ENCODE measurements around the gene TNFRSF25. TPM values are rescaled to one million over a fixed set of nuclear protein-coding genes. Genes with fewer than 3 reads are reported as not detected.

TNFRSF25 gene
- total and polyA plus RNA-seq, 2 donors (not counting 1 experiment from before 2014, with no cell fraction given): 0.24 to 1.5 TPM

DNA sequence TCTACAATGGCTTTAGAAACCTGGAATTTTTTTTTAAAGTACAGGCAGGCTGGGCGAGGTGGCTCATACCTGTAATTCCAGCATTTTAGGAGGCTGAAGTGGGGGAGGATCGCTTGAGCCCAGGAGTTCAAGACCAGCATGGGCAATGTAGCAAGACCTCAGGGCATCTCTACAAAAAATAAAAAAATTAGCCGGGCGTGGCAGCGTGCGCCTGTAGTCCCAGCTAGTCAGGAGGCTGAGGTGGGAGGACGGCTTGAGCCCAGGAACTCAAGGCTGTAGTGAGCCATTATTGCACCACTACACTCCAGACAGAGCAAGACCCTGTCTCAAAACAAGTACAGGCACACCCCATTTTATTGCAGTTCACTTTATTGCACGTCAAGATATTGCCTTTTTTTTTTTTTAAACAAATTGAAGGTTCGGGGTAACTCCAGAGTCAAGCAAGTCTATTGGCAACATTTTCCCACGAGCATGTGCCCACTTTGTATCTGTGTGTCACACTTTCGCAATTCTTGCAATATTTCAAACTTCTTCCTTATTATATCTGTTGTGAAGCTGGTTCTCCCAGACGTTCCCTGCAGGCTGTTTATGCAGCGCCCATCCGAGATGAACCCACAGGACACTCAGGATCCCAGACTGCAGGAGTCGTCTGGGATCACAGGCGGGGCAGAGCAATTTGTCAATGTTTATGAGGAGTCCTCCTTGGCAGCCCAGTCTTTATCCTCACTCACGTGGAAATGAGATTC, 50.9 kb downstream of the TNFRSF25 start:
- peak overlapping the region; percentile 32 for H2AFZ ChIP-seq (ENCODE audit: low read length)
- H3K27me3 ChIP-seq (ENCODE audit: control insufficient read depth, insufficient read depth, low read length): peaks cover 36% of the 10 kb centered on the region
- no peaks in the 10 kb centered on the region for H3K36me3 ChIP-seq (ENCODE audit: control insufficient read depth, insufficient read depth, low read length)
- no peak overlapping the region for H3K4me3 ChIP-seq (replicated peaks in 1 of 4; ENCODE audit: control extremely low read depth in 1 of 4, insufficient read depth in 1 of 4, low read depth in 3 of 4, low read length in 4 of 4)
- H3K79me2 ChIP-seq (ENCODE audit: control insufficient read depth, insufficient read depth, low read length): no peaks in the 10 kb centered on the region
- H3K27ac ChIP-seq (ENCODE audit: insufficient read depth, low read length): no peak overlapping the region
- H3K9ac ChIP-seq (ENCODE audit: insufficient read depth, low read length): no peak overlapping the region
- no peaks in the 10 kb centered on the region for H3K9me3 ChIP-seq (ENCODE audit: control insufficient read depth, insufficient read depth, low read depth, low read length)
- no peaks in the 10 kb centered on the region for H3K4me1 ChIP-seq (ENCODE audit: control insufficient read depth, extremely low read depth, insufficient read depth, low read length)
- TF ChIP-seq EZH2 (IDR thresholded peaks at IDR 0.05; ENCODE audit: low read length, missing control alignments): no peak
- TF ChIP-seq, protein P1, sequence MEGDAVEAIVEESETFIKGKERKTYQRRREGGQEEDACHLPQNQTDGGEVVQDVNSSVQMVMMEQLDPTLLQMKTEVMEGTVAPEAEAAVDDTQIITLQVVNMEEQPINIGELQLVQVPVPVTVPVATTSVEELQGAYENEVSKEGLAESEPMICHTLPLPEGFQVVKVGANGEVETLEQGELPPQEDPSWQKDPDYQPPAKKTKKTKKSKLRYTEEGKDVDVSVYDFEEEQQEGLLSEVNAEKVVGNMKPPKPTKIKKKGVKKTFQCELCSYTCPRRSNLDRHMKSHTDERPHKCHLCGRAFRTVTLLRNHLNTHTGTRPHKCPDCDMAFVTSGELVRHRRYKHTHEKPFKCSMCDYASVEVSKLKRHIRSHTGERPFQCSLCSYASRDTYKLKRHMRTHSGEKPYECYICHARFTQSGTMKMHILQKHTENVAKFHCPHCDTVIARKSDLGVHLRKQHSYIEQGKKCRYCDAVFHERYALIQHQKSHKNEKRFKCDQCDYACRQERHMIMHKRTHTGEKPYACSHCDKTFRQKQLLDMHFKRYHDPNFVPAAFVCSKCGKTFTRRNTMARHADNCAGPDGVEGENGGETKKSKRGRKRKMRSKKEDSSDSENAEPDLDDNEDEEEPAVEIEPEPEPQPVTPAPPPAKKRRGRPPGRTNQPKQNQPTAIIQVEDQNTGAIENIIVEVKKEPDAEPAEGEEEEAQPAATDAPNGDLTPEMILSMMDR (conservative IDR thresholded peaks at IDR 0.05 in 1 of 2, IDR thresholded peaks at IDR 0.05 in 1 of 2; ENCODE audit: low read depth in 1 of 2, low read length in 2 of 2): no peak
- no peak for DNase-seq (ENCODE audit: low read depth in 2 of 2)
- no peak overlapping the region for H3K4me2 ChIP-seq (ENCODE audit: extremely low read depth, insufficient read depth, low read length)
- H4K20me1 ChIP-seq (ENCODE audit: control insufficient read depth, extremely low read depth, insufficient read depth, low read length): no peaks in the 10 kb centered on the region

DNA sequence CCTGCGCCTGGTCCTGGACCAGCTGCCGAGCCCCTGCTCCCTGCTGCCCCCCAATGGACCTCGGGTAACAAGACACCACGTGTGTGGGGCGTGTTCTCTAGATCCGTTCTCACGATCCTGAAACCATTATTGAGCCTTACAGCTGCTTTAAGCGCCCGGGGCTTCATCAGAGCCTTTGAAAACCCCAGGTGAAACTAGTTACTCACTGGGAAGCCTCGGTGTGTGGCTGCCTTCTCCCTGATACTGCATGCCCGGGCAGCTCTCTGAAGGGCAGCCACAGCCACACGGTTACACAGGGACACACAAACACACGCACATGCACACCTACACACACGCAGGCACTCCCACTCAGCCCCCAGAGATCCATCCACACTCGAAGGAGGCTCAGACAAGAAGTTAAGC, 51.5 kb downstream of the TNFRSF25 start:
- H4K20me1 ChIP-seq (ENCODE audit: control insufficient read depth, extremely low read depth, insufficient read depth, low read length): no peaks in the 10 kb centered on the region
- peak overlapping the region in 1 of 4 experiments; percentile 2 for H3K4me3 ChIP-seq (replicated peaks in 1 of 4; ENCODE audit: control extremely low read depth in 1 of 4, insufficient read depth in 1 of 4, low read depth in 3 of 4, low read length in 4 of 4)
- H3K36me3 ChIP-seq (ENCODE audit: control insufficient read depth, insufficient read depth, low read length): no peaks in the 10 kb centered on the region
- H3K9ac ChIP-seq (ENCODE audit: insufficient read depth, low read length): no peak overlapping the region
- DNase-seq (ENCODE audit: low read depth in 2 of 2): peak; percentile 42 to 58
- no peaks in the 10 kb centered on the region for H3K9me3 ChIP-seq (ENCODE audit: control insufficient read depth, insufficient read depth, low read depth, low read length)
- H3K4me1 ChIP-seq (ENCODE audit: control insufficient read depth, extremely low read depth, insufficient read depth, low read length): no peaks in the 10 kb centered on the region
- peak overlapping the region; percentile 32 for H2AFZ ChIP-seq (ENCODE audit: low read length)
- peak overlapping the region; percentile 32 for H3K4me2 ChIP-seq (ENCODE audit: extremely low read depth, insufficient read depth, low read length)
- H3K79me2 ChIP-seq (ENCODE audit: control insufficient read depth, insufficient read depth, low read length): no peaks in the 10 kb centered on the region
- TF ChIP-seq EZH2 (IDR thresholded peaks at IDR 0.05; ENCODE audit: low read length, missing control alignments): no peak
- TF ChIP-seq, protein P1 (conservative IDR thresholded peaks at IDR 0.05 in 1 of 2, IDR thresholded peaks at IDR 0.05 in 1 of 2; ENCODE audit: low read depth in 1 of 2, low read length in 2 of 2): peak; percentile 61 to 70
- peaks cover 34% of the 10 kb centered on the region for H3K27me3 ChIP-seq (ENCODE audit: control insufficient read depth, insufficient read depth, low read length)
- H3K27ac ChIP-seq (ENCODE audit: insufficient read depth, low read length): no peak overlapping the region

DNA sequence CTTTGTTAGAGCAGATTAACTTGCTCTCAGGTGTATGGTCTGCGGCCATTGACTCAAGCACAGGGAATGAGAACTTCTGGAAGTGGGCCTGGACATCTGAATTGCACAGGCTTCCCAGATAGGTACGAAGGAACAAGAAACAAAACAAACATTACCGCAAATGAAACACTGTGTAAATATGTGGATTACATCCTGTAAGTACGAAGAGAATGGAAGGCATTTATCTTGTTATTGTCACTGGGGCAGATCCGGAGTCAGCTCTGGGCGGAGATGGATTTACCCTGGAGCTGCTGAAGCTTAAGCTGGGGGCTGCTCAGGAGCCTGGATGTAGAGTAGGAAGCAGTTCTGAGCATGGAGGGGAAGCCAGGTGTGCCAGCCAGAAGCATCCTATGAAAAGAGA, 53.1 kb downstream of the TNFRSF25 start:
- Histone ChIP-seq H3K27ac (ENCODE audit: insufficient read depth, low read length) (no peak overlapping the region), H3K79me2 (ENCODE audit: control insufficient read depth, insufficient read depth, low read length) (no peaks in the 10 kb centered on the region), H2AFZ (ENCODE audit: low read length) (no peak overlapping the region), H3K36me3 (ENCODE audit: control insufficient read depth, insufficient read depth, low read length) (no peaks in the 10 kb centered on the region), H3K4me3 (replicated peaks in 1 of 4; ENCODE audit: control extremely low read depth in 1 of 4, insufficient read depth in 1 of 4, low read depth in 3 of 4, low read length in 4 of 4) (no peak overlapping the region), H3K27me3 (ENCODE audit: control insufficient read depth, insufficient read depth, low read length) (peaks cover 22% of the 10 kb centered on the region), H3K4me2 (ENCODE audit: extremely low read depth, insufficient read depth, low read length) (no peak overlapping the region), H3K4me1 (ENCODE audit: control insufficient read depth, extremely low read depth, insufficient read depth, low read length) (no peaks in the 10 kb centered on the region), H3K9me3 (ENCODE audit: control insufficient read depth, insufficient read depth, low read depth, low read length) (no peaks in the 10 kb centered on the region), H4K20me1 (ENCODE audit: control insufficient read depth, extremely low read depth, insufficient read depth, low read length) (no peaks in the 10 kb centered on the region), H3K9ac (ENCODE audit: insufficient read depth, low read length) (no peak overlapping the region)
- TF ChIP-seq, protein P1 (conservative IDR thresholded peaks at IDR 0.05 in 1 of 2, IDR thresholded peaks at IDR 0.05 in 1 of 2; ENCODE audit: low read depth in 1 of 2, low read length in 2 of 2): no peak
- no peak for TF ChIP-seq EZH2 (IDR thresholded peaks at IDR 0.05; ENCODE audit: low read length, missing control alignments)
- DNase-seq (ENCODE audit: low read depth in 2 of 2): peak in 1 of 2 donors; percentile 62

Other genes starting within 250 kb of the TNFRSF25 start
- gene ICMT, start 230.2 kb downstream of the TNFRSF25 start, total RNA-seq: 62.4 and 95.1 TPM in 2 replicates
- gene ICMT, start 230.2 kb downstream of the TNFRSF25 start, polyA plus RNA-seq: 91.1 and 95.8 TPM in 2 replicates
- not detected in 2 replicates for gene HES3, start 222.0 kb downstream of the TNFRSF25 start, total RNA-seq
- not detected in 2 replicates for gene HES3, start 222.0 kb downstream of the TNFRSF25 start, polyA plus RNA-seq
- 8.9 and 13.4 TPM in 2 replicates for gene GPR153, start 205.1 kb downstream of the TNFRSF25 start, total RNA-seq
- 4.0 and 8.5 TPM in 2 replicates for gene GPR153, start 205.1 kb downstream of the TNFRSF25 start, polyA plus RNA-seq
- gene ACOT7, start 72.4 kb downstream of the TNFRSF25 start, total RNA-seq: 22.3 and 58.0 TPM in 2 replicates
- gene ACOT7, start 72.4 kb downstream of the TNFRSF25 start, polyA plus RNA-seq: 50.7 and 141 TPM in 2 replicates
- 0.26 and 0.50 TPM in 2 replicates for gene HES2, start 46.3 kb downstream of the TNFRSF25 start, total RNA-seq
- gene HES2, start 46.3 kb downstream of the TNFRSF25 start, polyA plus RNA-seq: 0.02 TPM in 1 of 2 replicates, not detected in the other
- not detected in 2 replicates for gene ESPN, start 41.4 kb downstream of the TNFRSF25 start, total RNA-seq
- gene ESPN, start 41.4 kb downstream of the TNFRSF25 start, polyA plus RNA-seq: not detected in 2 replicates
- 1.3 and 3.3 TPM in 2 replicates for gene PLEKHG5, start 25.5 kb upstream of the TNFRSF25 start, total RNA-seq
- gene PLEKHG5, start 25.5 kb upstream of the TNFRSF25 start, polyA plus RNA-seq: 0.42 and 0.79 TPM in 2 replicates
- gene NOL9, start 88.3 kb upstream of the TNFRSF25 start, total RNA-seq: 17.5 and 18.7 TPM in 2 replicates
- 19.0 and 24.2 TPM in 2 replicates for gene NOL9, start 88.3 kb upstream of the TNFRSF25 start, polyA plus RNA-seq
- under 0.01 and 0.17 TPM in 2 replicates for gene TAS1R1, start 89.1 kb upstream of the TNFRSF25 start, total RNA-seq
- 0.05 and 0.10 TPM in 2 replicates for gene TAS1R1, start 89.1 kb upstream of the TNFRSF25 start, polyA plus RNA-seq
- 15.4 and 16.0 TPM in 2 replicates for gene ZBTB48, start 113.8 kb upstream of the TNFRSF25 start, total RNA-seq
- gene ZBTB48, start 113.8 kb upstream of the TNFRSF25 start, polyA plus RNA-seq: 4.9 and 5.7 TPM in 2 replicates
- 39.3 and 44.9 TPM in 2 replicates for gene KLHL21, start 136.7 kb upstream of the TNFRSF25 start, total RNA-seq
- 11.7 and 12.8 TPM in 2 replicates for gene KLHL21, start 136.7 kb upstream of the TNFRSF25 start, polyA plus RNA-seq
- 12.3 and 13.7 TPM in 2 replicates for gene PHF13, start 147.6 kb upstream of the TNFRSF25 start, total RNA-seq
- gene PHF13, start 147.6 kb upstream of the TNFRSF25 start, polyA plus RNA-seq: 10.0 and 12.1 TPM in 2 replicates
- gene THAP3, start 158.7 kb upstream of the TNFRSF25 start, total RNA-seq: 34.4 and 35.5 TPM in 2 replicates
- gene THAP3, start 158.7 kb upstream of the TNFRSF25 start, polyA plus RNA-seq: 5.3 and 6.5 TPM in 2 replicates
- 29.0 and 35.2 TPM in 2 replicates for gene DNAJC11, start 235.6 kb upstream of the TNFRSF25 start, total RNA-seq
- gene DNAJC11, start 235.6 kb upstream of the TNFRSF25 start, polyA plus RNA-seq: 31.8 and 47.2 TPM in 2 replicates

Measured in fibroblast of lung (primary cell).